Stimulated activated CD4-positive, alpha-beta T cell treated with anti-CD3 and anti-CD28 coated beads, Interleukin-2, amount 100 ng/mL, for 4 hours (primary cell): ENCODE results near the gene UNCX.

Source experiments
- DNase-seq: peaks from one replicate; pipeline ENCODE4 v3.0.0-alpha.2; 2020; ENCODE audit warnings: low read depth

UNCX gene

GRCh38 chr7:1243964-1244416 is 11.3 kb downstream of the UNCX start:
- DNase-seq = no peak

GRCh38 chr7:1244700-1245523 is 12.2 kb downstream of the UNCX start:
- no peak for DNase-seq

GRCh38 chr7:1245524-1246050 is 12.9 kb downstream of the UNCX start:
- DNase-seq = no peak

GRCh38 chr7:1246160-1246870 is 13.6 kb downstream of the UNCX start:
- DNase-seq = no peak

- DNase-seq = no peak
These were observed 14.3 kb downstream of the UNCX start for GRCh38 chr7:1246871-1247526.

- no peak for DNase-seq
These were observed 14.9 kb downstream of the UNCX start for GRCh38 chr7:1247527-1248041.

GRCh38 chr7:1248143-1248915 is 15.7 kb downstream of the UNCX start:
- no peak for DNase-seq

- no peak for DNase-seq
These were observed 16.4 kb downstream of the UNCX start for GRCh38 chr7:1248916-1249581.

GRCh38 chr7:1249731-1250130 is 17.1 kb downstream of the UNCX start:
- no peak for DNase-seq

GRCh38 chr7:1250901-1251300 is 18.2 kb downstream of the UNCX start:
- no peak for DNase-seq

GRCh38 chr7:1251796-1252539 is 19.3 kb downstream of the UNCX start:
- no peak for DNase-seq

- DNase-seq = no peak
These were observed 19.9 kb downstream of the UNCX start for GRCh38 chr7:1252540-1253090.

- no peak for DNase-seq
These were observed 21.1 kb downstream of the UNCX start for GRCh38 chr7:1253681-1254181.

- DNase-seq = no peak
These were observed 21.8 kb downstream of the UNCX start for GRCh38 chr7:1254281-1255079.

- DNase-seq = no peak
These were observed 22.6 kb downstream of the UNCX start for GRCh38 chr7:1255080-1255816.

- DNase-seq = no peak
These were observed 23.2 kb downstream of the UNCX start for GRCh38 chr7:1255817-1256340.

- DNase-seq = no peak
These were observed 23.9 kb downstream of the UNCX start for GRCh38 chr7:1256621-1257020.

- DNase-seq = no peak
These were observed 24.5 kb downstream of the UNCX start for GRCh38 chr7:1257221-1257620.
